SU-DHL-6 (cell line): ENCODE data around the gene PMP22.

Experiments used
- EZH2phosphoT487 ChIP-seq: fragments of 200-600 bp; sonication (generic), shearing (Covaris generic); conservative IDR thresholded peaks from 2 replicates; pipeline ENCODE4 v1.6.1; 2018; ENCODE audit warnings: mild to moderate bottlenecking, antibody characterized with exemption, low read length, moderate library complexity, mixed read lengths
- TF ChIP-seq, protein P1 (sequence below): fragments of 200-600 bp; sonication (generic); IDR thresholded peaks from one replicate; pipeline ENCODE4 v1.5.1; 2017; ENCODE audit warnings: antibody characterized with exemption, mild to moderate bottlenecking, low read length, moderate library complexity; ENCODE audit not compliant: insufficient read depth, poor library complexity, severe bottlenecking

DNA sequence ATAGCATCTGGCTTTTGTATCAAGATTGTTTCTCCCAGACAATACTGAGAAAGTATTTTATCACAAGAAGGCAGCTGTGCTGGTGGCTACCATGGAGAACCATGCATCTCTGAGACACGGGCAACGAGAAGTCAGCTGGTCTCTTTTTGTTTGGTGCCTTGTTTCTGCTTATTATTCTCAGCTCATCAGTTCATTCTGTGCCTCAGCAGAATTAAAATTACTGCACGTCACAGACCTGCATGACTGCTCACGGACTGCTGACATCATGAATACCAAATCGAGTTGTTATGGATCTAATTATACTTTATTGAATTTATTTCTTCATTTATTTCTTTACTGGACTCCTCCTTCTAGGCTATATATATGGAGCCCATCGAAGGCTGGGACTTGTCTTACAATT is 19.0 kb upstream of the PMP22 start:
- TF ChIP-seq, protein P1, sequence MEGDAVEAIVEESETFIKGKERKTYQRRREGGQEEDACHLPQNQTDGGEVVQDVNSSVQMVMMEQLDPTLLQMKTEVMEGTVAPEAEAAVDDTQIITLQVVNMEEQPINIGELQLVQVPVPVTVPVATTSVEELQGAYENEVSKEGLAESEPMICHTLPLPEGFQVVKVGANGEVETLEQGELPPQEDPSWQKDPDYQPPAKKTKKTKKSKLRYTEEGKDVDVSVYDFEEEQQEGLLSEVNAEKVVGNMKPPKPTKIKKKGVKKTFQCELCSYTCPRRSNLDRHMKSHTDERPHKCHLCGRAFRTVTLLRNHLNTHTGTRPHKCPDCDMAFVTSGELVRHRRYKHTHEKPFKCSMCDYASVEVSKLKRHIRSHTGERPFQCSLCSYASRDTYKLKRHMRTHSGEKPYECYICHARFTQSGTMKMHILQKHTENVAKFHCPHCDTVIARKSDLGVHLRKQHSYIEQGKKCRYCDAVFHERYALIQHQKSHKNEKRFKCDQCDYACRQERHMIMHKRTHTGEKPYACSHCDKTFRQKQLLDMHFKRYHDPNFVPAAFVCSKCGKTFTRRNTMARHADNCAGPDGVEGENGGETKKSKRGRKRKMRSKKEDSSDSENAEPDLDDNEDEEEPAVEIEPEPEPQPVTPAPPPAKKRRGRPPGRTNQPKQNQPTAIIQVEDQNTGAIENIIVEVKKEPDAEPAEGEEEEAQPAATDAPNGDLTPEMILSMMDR = no peak
- TF ChIP-seq EZH2phosphoT487 = no peak
